Activated CD4-positive, CD25-positive, alpha-beta regulatory T cell treated with anti-CD3 and anti-CD28 coated beads, Interleukin-2, amount 50 U/mL, for 72 hours (primary cell): Measurements from ENCODE around the gene C11orf98.
"Not testable (repeated sequence)": the region's sequence is repeated elsewhere in the genome, so short reads cannot be mapped to it uniquely, and the experiment has no call there.

Experiments used
- DNase-seq: peaks from one replicate; pipeline ENCODE4 v3.0.0; 2021

The C11orf98 gene

DNA sequence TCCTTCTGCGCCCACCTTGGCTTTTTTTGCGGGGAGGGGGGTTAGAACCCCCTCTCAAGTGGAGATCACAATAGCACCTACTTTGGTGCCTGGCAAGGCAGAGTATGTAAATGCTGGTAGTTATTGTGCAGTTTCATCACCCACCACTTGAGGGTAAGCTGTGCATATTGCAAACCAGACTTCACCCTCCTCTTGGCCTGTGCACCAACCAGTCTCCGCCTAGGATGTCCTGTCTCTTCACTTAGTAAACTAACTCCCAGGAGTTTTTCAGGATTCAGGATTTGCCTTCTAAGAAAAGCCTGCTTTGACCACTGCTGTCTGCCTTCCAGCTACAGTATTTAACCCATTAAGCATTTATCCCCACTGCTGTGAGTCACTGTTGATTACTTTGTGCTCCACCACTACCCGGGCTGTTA, 15.8 kb upstream of the C11orf98 start:
- DNase-seq: no peak

DNA sequence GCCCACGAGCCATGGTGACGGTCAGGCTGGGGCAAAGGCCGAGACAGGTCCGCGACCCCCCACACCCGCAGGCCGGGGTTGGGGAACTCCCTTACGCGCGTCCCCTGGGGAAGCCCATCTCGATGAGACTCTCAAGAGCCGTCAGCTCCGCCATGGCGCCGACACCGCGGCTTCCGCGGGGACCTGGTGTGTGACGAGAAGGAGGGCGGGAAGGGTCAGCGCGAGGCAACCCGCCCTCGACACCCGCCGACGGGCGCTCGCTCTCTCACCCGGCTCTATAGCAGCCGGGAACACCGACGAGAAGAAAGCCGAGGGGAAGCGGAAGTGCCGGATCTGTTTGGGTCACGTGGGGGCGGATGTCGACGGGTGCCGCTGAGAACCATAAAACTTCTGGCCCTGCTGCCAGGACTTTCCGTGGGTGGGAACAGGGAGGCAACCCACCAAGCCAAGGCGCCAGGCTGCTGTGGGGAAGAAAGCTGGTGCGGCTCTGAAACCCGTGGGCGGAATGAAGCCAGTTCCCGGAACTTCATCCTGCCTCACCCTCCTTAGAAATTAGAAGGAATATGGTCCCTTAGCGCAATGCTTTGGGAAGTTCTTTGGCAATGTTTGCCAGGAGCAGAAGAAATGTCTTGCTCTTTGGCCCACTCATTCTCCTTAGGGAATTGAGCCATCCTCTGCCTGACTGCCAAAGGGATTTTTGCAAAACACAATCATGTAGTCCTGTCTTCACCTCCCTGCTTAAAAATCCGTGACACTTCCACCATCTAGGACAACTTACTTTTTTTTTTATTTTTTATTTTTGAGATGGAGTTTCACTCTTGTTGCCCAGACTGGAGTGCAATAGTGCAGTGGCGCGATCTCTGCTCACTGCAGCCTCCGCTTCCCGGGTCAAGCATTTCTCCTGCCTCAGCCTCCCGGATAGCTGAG, 14.0 kb upstream of the C11orf98 start, which contains the start of gene UBXN1:
TSS of gene UBXN1 (minus strand) at position 304 of the 927 bp plus-strand sequence. CDS start at position 154, 150 bp downstream.
- peak; percentile 81 for DNase-seq

DNA sequence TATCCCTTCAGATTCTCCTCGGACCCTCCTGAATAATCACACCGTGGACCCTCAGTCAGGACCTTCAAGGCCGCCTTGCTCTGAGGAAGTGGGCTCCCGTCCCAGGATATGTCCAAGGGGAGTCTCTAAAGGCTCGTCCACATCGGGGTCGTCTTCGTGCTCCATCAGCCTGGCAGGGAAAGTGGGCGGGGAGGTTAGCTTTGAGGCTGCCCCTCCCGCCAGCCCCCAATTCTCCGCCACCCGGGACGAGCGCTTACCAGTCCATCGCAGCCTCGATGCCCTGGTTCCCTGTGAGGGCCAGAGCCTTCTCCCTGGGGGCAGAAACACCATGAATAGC, 13.4 kb upstream of the C11orf98 start:
- DNase-seq: no peak

DNA sequence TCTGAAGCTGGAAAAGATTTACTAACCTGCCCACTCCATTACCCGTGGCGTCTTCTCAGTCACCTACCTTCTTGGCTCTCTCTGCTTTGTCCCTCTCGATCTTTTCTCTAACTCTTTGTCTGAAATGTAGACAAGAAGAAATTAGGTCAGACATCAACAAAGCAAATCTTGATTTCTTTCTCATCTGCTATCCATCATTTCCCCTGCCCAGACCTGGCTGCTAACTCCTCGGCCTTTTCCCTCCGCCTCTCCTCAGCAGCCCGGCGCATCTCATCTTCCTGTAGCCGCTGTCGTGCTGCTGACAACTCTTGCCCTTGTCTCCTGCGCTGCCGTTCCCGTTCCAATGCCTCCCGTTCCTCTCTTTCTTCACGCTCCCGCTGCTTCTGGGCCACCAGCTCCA, 12.7 kb upstream of the C11orf98 start:
- no peak for DNase-seq

DNA sequence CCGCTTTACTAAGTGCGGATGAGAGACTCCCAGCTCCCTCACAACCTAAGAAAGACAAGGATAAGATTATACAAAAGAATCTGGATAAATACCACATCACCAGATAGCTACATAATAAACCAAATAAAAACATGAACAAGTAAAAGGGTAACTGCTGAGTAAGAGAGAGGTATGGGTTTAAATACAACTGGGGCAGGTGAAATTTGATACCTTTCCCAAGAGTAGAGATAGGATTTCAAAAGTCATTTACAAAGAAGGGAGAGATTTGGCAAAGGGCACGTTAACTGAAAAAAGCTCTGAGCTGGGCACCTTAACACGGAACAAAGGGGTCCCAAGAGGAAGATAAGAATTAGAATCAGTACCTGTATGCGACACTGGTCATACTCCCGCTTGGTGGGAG, 12.1 kb upstream of the C11orf98 start:
- no peak for DNase-seq

DNA sequence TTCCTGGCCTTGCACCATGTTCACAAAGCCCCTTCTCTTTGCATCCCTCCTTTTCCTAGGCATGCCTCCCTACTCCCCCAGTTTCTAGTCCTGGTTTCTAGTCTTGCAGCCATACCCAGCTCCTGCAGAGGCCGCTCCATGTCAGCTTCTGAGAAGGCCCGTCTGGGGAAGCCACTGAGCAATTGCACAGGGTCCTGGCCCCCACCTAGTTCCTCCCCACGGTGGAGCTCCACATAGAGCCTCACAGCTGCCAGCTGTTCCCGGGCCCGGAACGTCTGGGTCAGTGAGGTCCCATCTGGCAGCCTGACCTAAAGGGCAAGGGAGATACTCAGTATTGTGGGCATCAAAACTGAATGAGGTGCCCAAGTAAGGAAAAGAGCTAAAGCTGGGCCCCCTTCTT, 11.7 kb upstream of the C11orf98 start:
- DNase-seq: no peak

DNA sequence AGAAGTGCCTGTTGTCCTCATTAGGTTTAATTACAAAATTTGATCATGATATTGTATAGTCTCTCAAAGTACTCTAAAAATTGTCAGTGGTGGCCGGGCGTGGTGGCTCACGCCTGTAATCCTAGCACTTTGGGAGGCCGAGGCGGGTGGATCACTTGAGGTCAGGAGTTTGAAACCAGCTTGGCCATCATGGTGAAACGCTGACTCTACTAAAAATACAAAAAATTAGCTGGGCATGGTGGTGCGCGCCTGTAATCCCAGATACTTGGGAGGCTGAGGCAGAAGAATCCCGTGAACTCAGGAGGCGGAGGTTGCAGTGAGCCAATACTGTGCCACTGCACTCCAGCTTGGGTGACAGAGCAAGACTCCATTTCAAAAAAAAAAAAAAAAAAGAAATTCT, 10.4 kb upstream of the C11orf98 start:
- not testable (repeated sequence) for DNase-seq

DNA sequence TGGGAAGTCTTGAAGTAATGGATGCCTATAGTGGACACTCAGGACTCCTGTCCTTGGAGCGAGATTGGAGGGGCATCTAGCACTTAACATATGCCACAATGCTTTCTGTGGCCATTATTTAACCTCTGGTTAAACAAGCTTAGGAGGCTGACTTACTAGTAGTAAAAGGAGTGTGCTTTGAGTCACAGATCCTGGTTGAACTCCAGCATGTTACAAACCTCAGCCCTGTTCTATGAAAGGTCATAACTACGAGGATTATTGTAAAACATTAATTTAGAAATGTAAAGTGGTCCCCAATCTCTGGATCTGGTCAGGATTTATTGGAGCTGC, 8.2 kb upstream of the C11orf98 start:
- DNase-seq: no peak

DNA sequence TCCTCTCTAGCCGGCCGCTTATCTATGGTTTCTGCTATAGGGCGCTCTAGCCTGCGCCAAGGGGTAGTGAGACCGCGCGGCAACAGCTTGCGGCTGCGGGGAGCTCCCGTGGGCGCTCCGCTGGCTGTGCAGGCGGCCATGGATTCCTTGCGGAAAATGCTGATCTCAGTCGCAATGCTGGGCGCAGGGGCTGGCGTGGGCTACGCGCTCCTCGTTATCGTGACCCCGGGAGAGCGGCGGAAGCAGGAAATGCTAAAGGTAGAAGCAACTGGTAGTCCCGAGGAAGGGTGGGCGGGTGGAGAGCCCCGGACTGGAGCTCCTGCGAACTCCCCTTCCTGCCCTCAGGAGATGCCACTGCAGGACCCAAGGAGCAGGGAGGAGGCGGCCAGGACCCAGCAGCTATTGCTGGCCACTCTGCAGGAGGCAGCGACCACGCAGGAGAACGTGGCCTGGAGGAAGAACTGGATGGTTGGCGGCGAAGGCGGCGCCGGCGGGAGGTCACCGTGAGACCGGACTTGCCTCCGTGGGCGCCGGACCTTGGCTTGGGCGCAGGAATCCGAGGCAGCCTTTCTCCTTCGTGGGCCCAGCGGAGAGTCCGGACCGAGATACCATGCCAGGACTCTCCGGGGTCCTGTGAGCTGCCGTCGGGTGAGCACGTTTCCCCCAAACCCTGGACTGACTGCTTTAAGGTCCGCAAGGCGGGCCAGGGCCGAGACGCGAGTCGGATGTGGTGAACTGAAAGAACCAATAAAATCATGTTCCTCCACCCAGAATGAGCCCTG, 6.8 kb upstream of the C11orf98 start, which contains the start of the genes LBHD1 and UQCC3:
TSS of gene LBHD1 (minus strand) at position 660 of the 782 bp plus-strand sequence. CDS start 2,236 bp downstream, outside the sequence.
TSS of gene UQCC3 (plus strand) at position 66 of the 782 bp plus-strand sequence. CDS start at position 139, 73 bp downstream.
- DNase-seq: peak; percentile 66

DNA sequence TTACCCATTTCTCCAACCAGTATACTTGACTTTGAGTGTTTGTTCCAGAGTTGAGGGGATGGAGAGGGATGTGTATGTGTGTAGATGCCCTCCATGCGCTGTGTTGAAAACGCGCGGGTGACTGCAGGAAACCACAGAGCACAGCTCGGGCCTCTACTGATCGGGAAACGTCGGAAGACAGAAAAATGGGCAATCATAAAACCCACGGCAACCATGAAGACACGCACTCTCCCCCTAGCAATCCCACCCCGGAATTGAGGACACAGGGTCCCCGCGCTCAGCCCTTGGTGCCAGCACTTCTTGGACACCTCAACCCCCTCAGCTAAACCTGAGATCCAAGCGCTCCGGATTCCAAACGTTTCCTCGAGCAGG, 6.2 kb upstream of the C11orf98 start:
- no peak for DNase-seq

DNA sequence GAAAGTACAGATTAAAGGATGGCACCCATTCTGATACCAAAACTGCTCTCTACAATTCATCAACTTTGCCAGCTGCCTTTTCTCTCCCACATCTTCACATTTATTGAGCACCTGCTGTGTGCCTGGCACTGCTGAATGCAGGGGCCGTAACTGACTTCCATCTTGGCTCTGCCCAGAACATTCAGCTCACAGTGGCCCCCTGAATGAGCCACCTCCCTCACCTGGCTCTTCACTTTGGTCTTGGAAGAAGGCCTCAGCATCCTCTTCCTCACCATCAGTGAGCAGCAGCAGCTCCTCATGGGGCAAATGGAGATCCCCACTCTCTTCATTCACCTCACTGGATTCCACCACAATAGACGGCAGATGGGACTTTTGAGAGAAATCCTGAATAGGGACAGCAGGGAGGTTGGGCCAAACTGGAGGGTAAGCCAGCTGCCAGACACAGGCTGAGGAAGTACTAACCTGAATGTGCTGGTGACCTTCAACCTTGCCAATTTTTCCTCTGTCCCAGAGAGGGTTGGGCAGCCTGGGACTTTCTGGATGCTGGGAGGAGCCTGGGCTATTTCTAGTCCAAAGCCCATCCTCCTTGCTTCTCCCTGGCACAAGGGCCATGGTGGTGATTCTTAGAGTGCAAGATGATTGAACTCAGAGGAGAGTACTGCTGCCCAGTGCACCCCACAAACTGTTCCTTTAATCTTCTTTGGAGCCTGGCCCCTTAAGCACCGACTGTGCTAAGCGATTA, 4.6 kb upstream of the C11orf98 start:
- DNase-seq: no peak

DNA sequence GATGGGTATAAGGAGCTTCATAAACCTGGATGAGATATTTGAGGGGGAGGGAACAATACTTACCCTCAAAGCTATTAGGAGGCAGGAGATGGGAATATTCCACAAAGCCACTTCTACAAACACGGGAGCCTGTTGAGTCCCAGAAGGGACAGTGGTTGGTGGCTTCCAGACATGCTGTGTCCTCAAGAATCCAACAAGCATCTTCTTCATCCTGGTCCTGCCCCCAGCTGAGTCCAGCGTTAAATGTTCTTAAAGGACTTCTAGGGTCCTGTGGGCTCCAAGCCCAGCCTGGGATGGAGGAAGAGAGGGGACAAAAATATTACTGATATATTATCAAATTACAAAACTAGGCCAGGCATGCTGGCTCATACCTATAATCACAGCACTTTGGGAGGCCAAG, 2.5 kb upstream of the C11orf98 start:
- no peak for DNase-seq

DNA sequence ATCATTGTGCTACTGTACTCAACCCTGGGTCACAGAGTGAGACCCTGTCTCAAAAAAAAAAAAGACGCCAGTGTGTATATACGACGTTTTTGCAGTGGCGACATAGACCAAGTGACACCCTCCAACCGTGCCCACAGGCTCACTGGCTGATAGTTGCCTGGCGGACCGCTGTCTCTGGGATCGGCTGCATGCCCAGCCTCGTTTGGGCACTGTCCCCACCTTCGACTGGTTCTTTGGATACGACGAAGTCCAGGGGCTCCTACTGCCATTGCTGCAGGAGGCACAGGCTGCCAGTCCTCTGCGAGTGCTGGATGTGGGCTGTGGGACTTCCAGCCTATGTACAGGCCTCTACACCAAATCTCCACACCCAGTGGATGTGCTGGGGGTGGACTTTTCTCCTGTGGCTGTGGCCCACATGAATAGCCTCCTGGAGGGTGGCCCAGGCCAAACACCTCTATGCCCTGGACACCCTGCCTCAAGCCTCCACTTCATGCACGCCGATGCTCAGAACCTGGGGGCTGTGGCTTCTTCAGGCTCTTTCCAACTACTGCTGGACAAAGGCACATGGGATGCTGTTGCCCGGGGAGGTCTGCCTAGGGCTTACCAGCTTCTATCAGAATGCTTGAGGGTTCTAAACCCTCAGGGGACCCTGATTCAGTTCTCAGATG, 1.4 kb upstream of the C11orf98 start:
- DNase-seq: no peak

DNA sequence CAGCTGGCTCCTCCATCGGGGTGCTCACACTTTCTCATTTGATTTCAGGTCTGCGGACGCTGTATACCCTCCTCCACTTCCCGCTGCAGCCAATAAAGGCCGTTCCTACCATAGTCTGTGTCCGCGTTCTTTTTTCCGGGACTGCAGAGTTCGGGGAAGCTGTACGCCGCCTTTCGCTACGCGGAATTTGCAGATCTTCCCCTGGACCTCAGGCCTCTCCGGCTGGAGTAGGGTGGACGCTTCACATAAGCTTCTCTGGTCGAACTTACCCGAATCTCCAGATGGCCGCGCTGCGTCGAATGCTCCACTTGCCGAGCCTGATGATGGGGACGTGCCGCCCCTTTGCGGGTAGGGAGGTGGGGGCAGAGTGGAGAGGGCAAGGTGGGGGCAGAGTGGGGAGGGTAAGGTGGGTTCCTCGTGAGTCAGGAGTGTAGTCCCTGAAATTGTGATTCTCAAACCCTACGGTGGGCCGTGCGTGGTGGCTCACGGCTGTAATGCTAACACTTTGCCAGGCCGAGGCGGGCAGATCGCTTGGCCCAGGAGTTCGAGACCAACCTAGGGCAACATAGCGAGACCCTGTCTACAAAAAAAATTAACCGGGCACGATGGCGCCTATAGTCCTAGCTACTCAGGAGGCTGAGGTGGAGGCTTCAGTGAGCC, 719 bp upstream of the C11orf98 start:
- peak; percentile 57 for DNase-seq

DNA sequence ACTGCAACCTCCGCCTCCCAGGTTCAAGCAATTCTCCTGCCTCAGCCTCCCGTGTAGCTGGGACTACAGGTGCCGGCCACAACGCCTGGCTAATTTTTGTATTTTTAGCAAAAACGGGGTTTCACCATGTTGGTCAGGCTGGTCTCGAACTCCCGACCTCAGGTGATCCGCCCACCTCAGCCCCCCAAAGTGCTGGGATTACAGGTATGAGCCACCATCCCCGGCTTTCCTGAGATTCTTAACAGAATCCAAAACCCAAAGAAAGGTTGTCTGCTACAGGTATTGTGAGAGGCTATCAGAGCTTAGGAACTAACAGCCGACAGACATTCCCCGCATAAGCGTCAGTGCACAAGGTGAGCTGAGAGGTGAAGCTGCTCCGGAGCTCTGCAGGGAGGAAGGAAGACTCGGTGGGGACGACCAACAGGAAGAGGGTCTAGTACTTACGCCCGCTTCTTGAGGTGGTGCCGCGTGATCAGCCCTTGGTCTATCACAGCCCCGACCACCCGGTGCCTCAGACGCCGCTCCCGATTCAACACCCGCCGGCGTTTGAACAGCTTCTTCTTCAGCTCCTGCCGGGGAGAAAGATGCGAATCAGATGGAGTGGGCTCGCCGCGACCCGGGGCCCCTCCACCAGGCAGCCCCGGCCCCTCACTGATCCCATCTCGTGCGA, 470 bp downstream of the C11orf98 start:
- no peak for DNase-seq

DNA sequence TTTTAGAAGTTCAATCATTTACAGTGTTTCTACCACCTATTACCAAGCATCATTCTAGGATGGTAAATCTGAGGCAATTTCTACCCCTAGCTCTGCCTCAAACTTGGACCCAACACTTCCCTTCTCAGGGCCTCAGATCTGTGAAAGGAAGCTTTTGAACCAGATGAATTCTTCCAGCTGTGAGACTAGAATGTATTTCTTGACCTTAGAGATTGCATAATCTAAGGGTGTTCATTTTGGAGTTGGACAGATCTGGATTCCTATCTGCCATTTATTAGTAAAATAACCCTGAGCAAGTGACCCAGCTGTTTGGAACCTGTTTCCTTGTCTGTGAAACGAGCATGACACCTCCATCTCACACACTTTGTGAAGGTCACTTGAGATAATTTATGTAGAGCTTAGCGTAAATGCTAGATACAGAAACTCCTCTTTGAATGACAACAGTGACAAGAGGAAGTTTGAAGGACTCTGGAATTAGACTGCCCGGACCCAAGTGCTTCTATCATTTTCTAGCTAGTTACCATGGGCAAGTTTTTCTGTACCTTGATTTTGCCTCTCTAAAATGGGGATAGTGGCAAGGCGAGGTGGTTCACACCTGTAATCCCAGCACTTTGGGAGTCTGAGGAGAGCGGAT, 8.1 kb downstream of the C11orf98 start:
- no peak for DNase-seq

DNA sequence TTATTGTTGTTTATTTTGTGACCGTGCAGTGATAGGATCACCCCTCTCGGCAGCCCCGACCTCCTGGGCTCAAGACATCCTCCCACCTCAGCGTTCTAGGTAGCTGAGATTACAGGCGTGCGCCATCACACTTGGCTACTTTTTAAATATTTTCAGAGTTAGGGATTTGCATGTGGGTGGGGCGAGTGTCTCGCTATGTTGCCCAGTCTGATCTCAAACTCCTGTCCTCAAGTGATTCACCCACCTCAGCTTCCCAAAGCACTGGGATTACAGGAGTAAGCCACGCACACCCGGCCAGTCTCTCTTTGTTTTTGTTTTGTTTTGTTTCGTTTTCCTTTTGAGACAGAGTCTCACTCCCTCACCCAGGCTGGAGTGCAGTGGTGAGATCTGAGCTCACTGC, 10.7 kb downstream of the C11orf98 start:
- DNase-seq: no peak

DNA sequence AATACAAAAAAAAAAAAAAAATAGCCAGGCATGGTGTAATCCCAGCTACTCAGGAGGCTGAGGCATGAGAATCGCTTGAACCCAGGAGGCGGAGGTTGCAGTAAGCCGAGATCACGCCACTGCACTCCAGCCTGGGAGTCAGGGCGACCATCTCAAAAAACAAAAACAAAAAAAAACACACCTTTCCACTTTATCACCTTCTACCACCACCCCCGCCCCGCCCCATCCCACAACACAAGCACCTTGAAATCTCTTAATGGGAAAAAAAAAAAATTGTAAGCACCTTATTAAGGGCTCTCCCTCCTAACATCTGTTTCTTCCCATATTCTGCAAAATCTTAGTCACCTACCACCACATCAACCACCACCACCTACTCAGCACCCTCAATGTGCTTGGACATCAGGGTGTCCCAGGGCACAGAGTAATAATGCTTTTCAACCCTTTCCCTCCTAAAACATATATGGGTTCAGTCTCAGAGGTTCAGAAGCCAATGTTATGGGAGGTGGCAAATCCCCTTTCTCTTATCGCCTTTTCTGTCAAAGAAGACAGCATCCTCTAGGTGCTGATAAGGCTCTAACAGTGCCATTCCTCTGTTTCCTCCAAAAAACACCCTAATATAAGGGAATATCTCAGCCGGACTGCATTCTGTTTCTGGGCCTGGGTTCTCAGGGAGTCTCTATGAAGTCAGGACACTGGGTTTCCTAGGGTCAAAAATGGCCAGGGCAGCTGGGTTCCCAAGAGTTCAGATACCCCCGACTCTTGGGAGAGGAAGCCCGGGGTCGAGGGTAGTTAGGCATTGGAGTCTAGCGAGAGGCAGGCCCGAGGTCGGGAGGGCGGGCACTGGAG, 12.6 kb downstream of the C11orf98 start:
- DNase-seq: no peak

DNA sequence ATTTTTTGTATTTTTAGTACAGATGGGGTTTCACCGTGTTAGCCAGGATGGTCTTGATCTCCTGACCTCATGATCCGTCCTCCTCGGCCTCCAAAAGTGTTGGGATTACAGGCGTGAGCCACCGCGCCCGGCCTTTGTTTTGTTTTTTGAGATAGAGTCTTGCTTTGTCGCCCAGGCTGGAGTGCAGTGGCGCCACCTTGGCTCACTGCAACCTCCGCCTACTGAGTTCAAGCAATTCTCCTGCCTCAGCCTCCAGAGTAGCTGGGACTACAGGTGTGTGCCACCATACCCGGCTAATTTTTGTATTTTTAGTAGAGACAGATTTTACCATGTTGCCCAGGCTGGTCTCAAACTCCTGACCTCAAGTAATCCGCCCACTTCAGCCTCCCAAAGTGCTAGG, 14.7 kb downstream of the C11orf98 start:
- DNase-seq: not testable (repeated sequence)

DNA sequence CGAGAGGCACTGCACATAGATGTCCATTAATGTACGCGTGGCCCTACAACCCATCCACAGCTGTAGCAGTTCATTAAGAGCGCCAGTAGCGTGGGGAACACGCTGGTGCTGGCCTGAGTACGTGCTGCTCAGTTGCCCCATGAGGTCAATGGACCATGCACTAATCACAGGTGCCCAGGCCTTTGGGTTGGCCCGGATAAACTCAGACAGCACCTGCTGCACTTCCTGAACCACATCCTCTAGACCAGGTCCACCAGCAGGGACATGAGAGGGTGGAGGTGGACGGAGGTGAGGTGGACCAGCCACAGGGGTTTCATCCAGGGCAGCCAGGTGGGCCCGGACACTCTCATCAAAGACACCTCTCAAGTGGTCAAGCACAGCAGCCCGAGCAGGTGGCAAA, 15.5 kb downstream of the C11orf98 start:
- no peak for DNase-seq
